Measurements from ENCODE around the gene MUC4. TPM values are rescaled to one million over a fixed set of nuclear protein-coding genes. Genes with fewer than 3 reads are reported as not detected.
"Not testable (repeated sequence)": the region's sequence is repeated elsewhere in the genome, so short reads cannot be mapped to it uniquely, and the experiment has no call there.

The MUC4 gene
- total RNA-seq, 2 donors from 2014 or later: not detected

- DNase-seq (no peak), ATAC-seq (no peak)
- no peaks in the 10 kb centered on the region for H3K9me3 ChIP-seq (ENCODE audit: control insufficient read depth, low read length, poor library complexity, severe bottlenecking)
- peaks cover 3% of the 10 kb centered on the region for H3K36me3 Mint-ChIP-seq (ENCODE audit: low read depth)
- peaks cover 10% of the 10 kb centered on the region for H3K4me1 Mint-ChIP-seq
- no peak overlapping the region for H3K4me3 Mint-ChIP-seq
- H3K27ac Mint-ChIP-seq: no peak overlapping the region
- peaks cover 4% of the 10 kb centered on the region for H3K27me3 Mint-ChIP-seq
These were observed 637 bp upstream of the MUC4 start for GRCh38 chr3:195812366-195812765.

DNA sequence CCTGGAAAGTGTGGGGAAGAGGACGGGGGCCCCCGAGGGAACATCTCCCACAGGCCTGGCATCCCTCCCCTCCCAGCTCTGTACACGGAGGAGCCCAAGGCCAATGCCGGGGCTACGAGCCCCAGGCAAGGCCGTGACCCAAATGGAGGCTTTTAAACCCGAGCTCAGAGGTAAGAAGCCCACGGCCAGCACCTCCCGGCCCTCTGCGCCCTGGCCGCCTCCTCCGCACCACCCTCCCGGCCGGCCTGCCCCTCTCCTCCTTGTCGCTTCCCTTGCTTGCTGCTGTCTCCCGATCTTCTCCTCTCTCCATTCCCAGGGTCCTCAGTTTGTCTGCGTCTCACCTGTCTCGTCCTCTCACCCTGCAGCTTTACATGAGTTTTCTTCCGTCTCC is 1.3 kb downstream of the MUC4 start:
- DNase-seq (no peak), ATAC-seq (no peak)
- Mint-ChIP-seq H3K27ac (no peak overlapping the region), H3K36me3 (ENCODE audit: low read depth) (peaks cover 3% of the 10 kb centered on the region), H3K27me3 (peaks cover 4% of the 10 kb centered on the region), H3K4me3 (no peak overlapping the region), H3K4me1 (peaks cover 13% of the 10 kb centered on the region)
- H3K9me3 ChIP-seq (ENCODE audit: control insufficient read depth, low read length, poor library complexity, severe bottlenecking): no peaks in the 10 kb centered on the region

- no peak overlapping the region for H3K4me3 Mint-ChIP-seq
- peaks cover 4% of the 10 kb centered on the region for H3K27me3 Mint-ChIP-seq
- H3K4me1 Mint-ChIP-seq: peaks cover 18% of the 10 kb centered on the region
- peaks cover 3% of the 10 kb centered on the region for H3K36me3 Mint-ChIP-seq (ENCODE audit: low read depth)
- DNase-seq (no peak), ATAC-seq (no peak)
- H3K9me3 ChIP-seq (ENCODE audit: control insufficient read depth, low read length, poor library complexity, severe bottlenecking): no peaks in the 10 kb centered on the region
- H3K27ac Mint-ChIP-seq: no peak overlapping the region
These were observed 1.8 kb downstream of the MUC4 start for GRCh38 chr3:195809796-195810454.

GRCh38 chr3:195809291-195809785 is 2.4 kb downstream of the MUC4 start:
- ATAC-seq: no peak
- H3K9me3 ChIP-seq (ENCODE audit: control insufficient read depth, low read length, poor library complexity, severe bottlenecking): no peaks in the 10 kb centered on the region
- no peak for DNase-seq
- Mint-ChIP-seq H3K36me3 (ENCODE audit: low read depth) (peaks cover 3% of the 10 kb centered on the region), H3K27me3 (peaks cover 4% of the 10 kb centered on the region), H3K4me1 (peaks cover 21% of the 10 kb centered on the region), H3K4me3 (peak overlapping the region; percentile 33), H3K27ac (no peak overlapping the region)

- peaks cover 3% of the 10 kb centered on the region for H3K36me3 Mint-ChIP-seq (ENCODE audit: low read depth)
- no peaks in the 10 kb centered on the region for H3K9me3 ChIP-seq (ENCODE audit: control insufficient read depth, low read length, poor library complexity, severe bottlenecking)
- H3K27me3 Mint-ChIP-seq: peaks cover 5% of the 10 kb centered on the region
- H3K27ac Mint-ChIP-seq: no peak overlapping the region
- H3K4me1 Mint-ChIP-seq: peaks cover 27% of the 10 kb centered on the region
- H3K4me3 Mint-ChIP-seq: peak overlapping the region; percentile 33
- no peak for ATAC-seq
- DNase-seq: no peak
These were observed 2.9 kb downstream of the MUC4 start for GRCh38 chr3:195808741-195809290.

- peaks cover 15% of the 10 kb centered on the region for H3K27me3 Mint-ChIP-seq
- ATAC-seq: no peak
- no peaks in the 10 kb centered on the region for H3K9me3 ChIP-seq (ENCODE audit: control insufficient read depth, low read length, poor library complexity, severe bottlenecking)
- no peak overlapping the region for H3K4me3 Mint-ChIP-seq
- H3K27ac Mint-ChIP-seq: no peak overlapping the region
- peaks cover 37% of the 10 kb centered on the region for H3K4me1 Mint-ChIP-seq
- no peak for DNase-seq
- H3K36me3 Mint-ChIP-seq (ENCODE audit: low read depth): peaks cover 3% of the 10 kb centered on the region
These were observed 4.0 kb downstream of the MUC4 start for GRCh38 chr3:195807681-195808121.

- no peaks in the 10 kb centered on the region for H3K9me3 ChIP-seq (ENCODE audit: control insufficient read depth, low read length, poor library complexity, severe bottlenecking)
- H3K27me3 Mint-ChIP-seq: peaks cover 15% of the 10 kb centered on the region
- H3K4me1 Mint-ChIP-seq: peaks cover 45% of the 10 kb centered on the region
- DNase-seq (no peak), ATAC-seq (no peak)
- peaks cover 3% of the 10 kb centered on the region for H3K36me3 Mint-ChIP-seq (ENCODE audit: low read depth)
- no peak overlapping the region for H3K4me3 Mint-ChIP-seq
- H3K27ac Mint-ChIP-seq: no peak overlapping the region
These were observed 4.9 kb downstream of the MUC4 start for GRCh38 chr3:195806916-195807231.

- Mint-ChIP-seq H3K27me3 (peaks cover 15% of the 10 kb centered on the region), H3K4me1 (peaks cover 48% of the 10 kb centered on the region), H3K4me3 (peak overlapping the region; percentile 22), H3K27ac (no peak overlapping the region), H3K36me3 (ENCODE audit: low read depth) (peaks cover 3% of the 10 kb centered on the region)
- DNase-seq (no peak), ATAC-seq (no peak)
- no peaks in the 10 kb centered on the region for H3K9me3 ChIP-seq (ENCODE audit: control insufficient read depth, low read length, poor library complexity, severe bottlenecking)
These were observed 5.4 kb downstream of the MUC4 start for GRCh38 chr3:195806211-195806915.

DNA sequence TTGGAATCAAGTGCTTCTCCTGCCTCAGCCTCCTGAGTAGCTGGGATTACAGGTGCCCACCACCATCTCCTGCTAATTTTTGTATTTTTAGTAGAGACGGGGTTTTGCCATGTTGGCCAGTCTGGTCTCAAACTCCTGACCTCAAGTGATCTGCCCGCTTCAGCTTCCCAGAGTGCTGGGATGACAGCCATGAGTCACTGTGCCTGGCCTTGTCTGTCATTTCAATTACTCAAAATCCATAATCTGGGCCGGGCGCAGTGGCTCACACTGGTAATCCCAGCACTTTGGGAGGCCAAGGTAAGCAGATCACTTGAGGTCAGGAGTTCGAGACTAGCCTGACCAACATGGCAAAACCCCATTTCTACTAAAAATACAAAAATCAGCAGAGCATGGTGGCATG is 6.1 kb downstream of the MUC4 start:
- H3K4me3 Mint-ChIP-seq; ATAC-seq; H3K9me3 ChIP-seq (ENCODE audit: control insufficient read depth, low read length, poor library complexity, severe bottlenecking); DNase-seq; H3K36me3 Mint-ChIP-seq (ENCODE audit: low read depth): not testable (repeated sequence)
- Mint-ChIP-seq H3K4me1 (peaks cover 44% of the 10 kb centered on the region), H3K27me3 (peaks cover 12% of the 10 kb centered on the region), H3K27ac (peak overlapping the region; percentile 61)

DNA sequence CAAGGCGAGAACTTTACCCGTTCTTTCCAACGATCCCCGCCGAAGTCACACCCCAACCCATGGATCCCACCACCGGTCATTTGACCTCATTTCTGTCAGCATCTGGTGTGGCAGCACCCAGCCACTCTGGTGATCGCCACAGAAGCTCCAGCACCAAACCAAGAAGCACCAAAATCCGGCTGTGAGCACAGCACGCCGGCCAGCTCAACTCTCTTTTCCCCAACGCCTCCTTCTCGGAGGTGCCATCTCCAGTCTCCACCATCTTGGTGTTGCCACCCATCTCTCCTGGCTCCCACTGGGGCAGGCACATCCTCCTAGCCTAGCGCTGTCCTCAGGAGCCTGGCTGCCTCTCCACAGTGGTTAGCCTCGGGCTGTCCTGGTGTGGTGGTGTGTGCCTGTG is 6.5 kb downstream of the MUC4 start:
- H3K4me3 Mint-ChIP-seq: peak overlapping the region; percentile 15
- no peaks in the 10 kb centered on the region for H3K36me3 Mint-ChIP-seq (ENCODE audit: low read depth)
- H3K9me3 ChIP-seq (ENCODE audit: control insufficient read depth, low read length, poor library complexity, severe bottlenecking): no peaks in the 10 kb centered on the region
- peaks cover 11% of the 10 kb centered on the region for H3K27me3 Mint-ChIP-seq
- H3K27ac Mint-ChIP-seq: peak overlapping the region; percentile 61
- DNase-seq: no peak
- H3K4me1 Mint-ChIP-seq: peaks cover 44% of the 10 kb centered on the region
- ATAC-seq: no peak

DNA sequence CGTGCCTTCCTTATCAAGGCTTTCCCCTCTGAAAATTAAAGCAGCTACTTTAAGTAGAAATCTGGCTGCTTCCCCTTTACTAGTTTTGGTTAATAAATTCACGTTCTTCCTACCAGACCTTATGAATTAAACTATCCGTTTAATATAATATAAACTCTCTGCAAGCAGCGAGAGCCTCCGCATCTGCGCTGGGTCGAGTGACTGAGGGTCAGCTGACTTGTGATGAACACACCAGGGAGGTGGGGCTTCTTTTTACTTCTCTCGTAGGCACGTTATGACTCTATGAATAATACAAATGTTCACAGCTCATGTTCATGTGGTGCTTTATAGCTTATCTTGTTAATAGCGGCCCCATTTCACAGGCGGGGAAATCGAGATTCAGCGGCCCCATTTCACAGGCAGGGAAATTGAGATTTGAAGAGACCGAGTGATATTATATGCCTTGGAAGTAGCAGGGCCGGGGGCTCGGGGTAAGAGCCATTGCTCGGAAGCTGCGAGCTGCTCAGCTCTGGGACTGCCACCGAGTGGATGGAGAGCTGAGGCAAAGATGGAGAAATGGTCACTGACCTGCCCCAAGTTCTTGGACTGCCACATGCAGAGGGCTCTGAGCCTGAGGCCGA is 8.3 kb downstream of the MUC4 start:
- Mint-ChIP-seq H3K4me1 (peaks cover 46% of the 10 kb centered on the region), H3K4me3 (peak overlapping the region; percentile 81), H3K36me3 (ENCODE audit: low read depth) (no peaks in the 10 kb centered on the region), H3K27me3 (peaks cover 11% of the 10 kb centered on the region), H3K27ac (peak overlapping the region; percentile 60)
- DNase-seq (no peak), ATAC-seq (no peak)
- no peaks in the 10 kb centered on the region for H3K9me3 ChIP-seq (ENCODE audit: control insufficient read depth, low read length, poor library complexity, severe bottlenecking)

DNA sequence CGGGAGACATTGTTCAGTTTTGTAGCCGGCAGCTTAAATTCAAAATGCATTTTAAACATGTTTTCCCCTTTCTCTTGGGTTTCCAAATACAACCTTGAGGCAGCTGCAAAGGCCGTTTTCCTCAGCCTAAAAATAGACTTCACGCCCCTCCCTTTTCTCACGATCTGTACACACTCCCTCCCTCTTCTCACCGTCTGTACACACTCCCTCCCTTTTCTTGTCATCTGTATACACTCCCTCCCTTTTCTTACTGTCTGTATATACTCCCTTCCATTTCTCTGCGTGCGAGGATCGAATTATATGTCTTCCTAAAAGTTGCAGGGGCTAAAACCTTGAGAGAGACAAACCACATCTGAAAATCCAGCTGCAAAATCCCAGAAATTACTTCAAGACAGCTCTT is 8.9 kb downstream of the MUC4 start:
- Mint-ChIP-seq H3K27me3 (peaks cover 11% of the 10 kb centered on the region), H3K36me3 (ENCODE audit: low read depth) (no peaks in the 10 kb centered on the region), H3K4me1 (peaks cover 46% of the 10 kb centered on the region), H3K27ac (peak overlapping the region; percentile 60), H3K4me3 (peak overlapping the region; percentile 61)
- ATAC-seq (no peak), DNase-seq (no peak)
- no peaks in the 10 kb centered on the region for H3K9me3 ChIP-seq (ENCODE audit: control insufficient read depth, low read length, poor library complexity, severe bottlenecking)

DNA sequence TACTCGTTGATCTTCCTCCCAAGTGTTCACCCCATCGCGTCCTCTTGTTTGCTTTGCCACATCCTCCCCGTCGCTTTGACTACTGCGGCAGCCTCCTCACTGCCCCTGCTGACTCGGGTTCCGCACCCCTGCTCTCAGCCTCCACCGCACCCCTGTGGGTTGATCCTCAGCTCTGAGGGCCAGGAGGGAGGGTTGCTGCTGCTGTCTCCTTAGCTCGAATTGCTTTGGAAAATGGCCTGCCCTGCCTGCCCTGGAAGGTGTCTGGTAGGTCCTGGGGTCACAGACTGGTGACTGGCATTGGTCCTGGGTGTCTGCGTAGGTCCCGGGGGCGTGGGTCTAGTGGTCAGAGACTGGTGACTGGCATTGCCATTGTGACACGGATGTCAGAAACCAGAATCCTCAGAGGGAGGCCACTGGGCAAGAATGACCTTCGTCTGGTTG is 9.4 kb downstream of the MUC4 start:
- Mint-ChIP-seq H3K4me3 (peak overlapping the region; percentile 61), H3K27ac (peak overlapping the region; percentile 60), H3K27me3 (peaks cover 11% of the 10 kb centered on the region), H3K36me3 (ENCODE audit: low read depth) (no peaks in the 10 kb centered on the region), H3K4me1 (peaks cover 46% of the 10 kb centered on the region)
- no peaks in the 10 kb centered on the region for H3K9me3 ChIP-seq (ENCODE audit: control insufficient read depth, low read length, poor library complexity, severe bottlenecking)
- ATAC-seq (peak; percentile 93), DNase-seq (peak in 1 of 3 donors; percentile 27)

Data from T-helper 17 cell (primary cell).